HG02870 (cell line): ENCODE results near the gene FAM107B.

ENCODE experiments used
- ATAC-seq: cut with Tn5 transposase; IDR thresholded peaks from one replicate; pipeline ENCODE4 v1.9.1; 2021; ENCODE audit warnings: mild to moderate bottlenecking, moderate library complexity; ENCODE audit not compliant: unreplicated experiment

FAM107B gene

DNA sequence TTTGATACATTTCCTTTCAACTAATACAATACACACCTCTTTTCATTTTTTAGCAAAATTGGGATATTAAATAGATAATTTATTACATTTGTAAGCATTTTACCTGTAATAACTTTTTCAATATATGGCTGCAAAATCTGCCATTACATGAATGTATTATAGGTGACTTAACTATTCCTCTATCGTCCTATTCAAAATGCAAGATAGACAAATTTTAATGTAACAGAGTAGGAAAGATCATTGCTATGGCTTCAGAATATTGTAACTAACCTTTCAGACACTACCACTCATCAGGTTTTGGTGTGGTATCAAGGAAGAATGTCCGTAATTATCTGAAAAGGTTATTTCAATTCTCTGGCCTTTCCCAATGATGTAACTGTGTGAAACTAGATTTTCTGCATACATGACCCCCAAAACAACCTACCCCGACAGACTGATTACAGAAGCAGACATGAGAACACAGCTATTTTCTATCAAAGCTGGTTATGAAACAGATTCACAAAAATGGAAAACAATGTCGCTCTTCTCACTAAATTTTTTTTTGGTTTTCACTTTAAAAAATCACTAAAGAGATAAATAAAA, 211.2 kb downstream of the FAM107B start:
- ATAC-seq: no peak

DNA sequence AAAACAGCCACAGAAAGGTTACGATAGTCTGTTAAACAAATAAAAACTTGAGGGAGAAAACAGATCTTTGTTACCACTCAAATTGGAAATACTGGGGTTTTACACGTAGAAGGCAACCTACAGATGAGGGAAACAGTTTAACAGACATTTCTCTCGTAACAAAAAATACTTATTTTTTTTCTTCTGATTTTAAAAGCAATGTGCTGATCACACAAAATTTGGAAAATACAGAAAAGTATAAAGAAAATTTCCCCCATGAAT, 211.7 kb downstream of the FAM107B start:
- ATAC-seq: no peak

DNA sequence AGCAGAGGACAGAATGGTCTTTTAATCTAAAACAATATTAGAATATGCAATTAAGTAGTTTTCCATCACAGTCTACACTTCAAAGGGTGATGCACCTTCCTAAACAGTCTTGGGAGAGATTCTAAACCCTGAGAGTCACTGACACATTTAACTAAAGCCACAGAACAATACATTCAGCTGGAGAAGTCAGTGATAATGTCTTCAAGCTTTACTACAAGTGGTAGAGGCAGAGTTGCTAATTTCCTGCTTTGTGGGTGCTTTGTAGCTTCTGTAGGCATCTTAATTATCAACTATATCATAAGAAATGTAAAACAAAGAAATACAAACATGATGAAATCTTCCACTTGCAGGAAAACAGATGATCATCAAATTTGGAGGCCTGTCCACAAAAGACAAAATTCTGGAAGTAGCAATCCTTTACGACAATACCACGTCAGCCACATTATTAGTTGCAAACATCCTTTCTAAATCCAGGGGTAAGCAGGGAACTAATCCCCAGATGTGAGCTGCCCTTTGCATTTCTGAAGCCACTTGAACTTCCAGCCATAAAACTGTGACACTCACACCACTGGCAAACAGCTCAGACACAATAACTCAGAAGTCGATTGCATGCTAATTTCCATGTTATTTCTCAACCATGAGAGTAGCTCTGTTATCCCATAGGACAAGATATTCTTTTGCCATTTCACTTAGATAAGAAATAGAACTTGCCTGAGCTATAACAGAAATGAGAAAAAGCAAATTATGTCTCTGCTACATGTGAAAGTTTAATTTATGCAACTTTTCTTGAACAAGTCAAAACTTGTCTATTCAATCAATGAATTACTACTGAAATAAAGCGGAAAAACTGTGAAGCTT, 212.2 kb downstream of the FAM107B start:
- ATAC-seq: no peak

DNA sequence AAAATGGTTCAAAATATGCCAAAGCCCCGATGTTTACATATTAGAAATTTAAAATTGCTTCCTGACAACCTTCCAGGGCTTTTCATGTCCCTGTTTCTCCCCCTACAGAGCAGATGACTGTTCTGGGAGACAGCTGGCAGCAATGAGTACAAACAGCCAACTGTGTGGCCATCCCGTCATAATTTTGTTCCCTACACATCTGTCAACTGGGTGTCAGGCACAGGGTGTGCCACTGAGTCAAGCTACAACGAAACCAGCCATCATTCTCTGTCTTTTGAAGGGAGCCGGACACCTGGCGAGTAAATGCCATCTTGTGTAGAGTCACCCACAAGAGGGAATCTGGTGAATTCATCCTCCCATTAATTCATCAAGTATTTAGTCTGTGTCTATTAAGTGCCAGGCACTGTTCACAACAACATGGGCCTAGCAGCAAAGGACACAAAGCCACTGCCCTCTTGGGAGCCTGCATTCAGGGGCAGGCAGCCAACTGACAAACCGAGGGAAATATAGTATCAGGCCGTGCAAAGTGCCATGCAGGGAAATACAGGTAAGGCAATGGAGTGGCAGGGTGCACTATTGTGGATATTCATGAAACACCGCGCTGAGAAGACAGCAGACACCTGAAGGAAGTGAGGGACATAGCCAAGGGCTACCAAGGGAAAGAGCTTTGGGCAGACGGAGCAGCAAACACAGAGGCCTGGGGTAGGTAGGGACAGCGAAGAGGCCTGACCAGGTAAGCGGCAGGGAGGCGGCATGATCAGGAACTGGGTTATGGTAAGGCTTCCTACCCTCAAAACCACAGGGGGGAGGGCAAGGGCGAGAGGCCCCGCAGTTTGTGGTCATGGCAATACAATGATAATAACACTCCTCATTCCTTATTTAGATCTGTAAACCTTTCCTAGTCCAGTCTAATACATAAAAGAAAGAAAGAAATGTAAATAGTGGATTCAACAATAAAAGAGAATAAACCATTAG, 213.6 kb downstream of the FAM107B start:
- ATAC-seq: no peak

DNA sequence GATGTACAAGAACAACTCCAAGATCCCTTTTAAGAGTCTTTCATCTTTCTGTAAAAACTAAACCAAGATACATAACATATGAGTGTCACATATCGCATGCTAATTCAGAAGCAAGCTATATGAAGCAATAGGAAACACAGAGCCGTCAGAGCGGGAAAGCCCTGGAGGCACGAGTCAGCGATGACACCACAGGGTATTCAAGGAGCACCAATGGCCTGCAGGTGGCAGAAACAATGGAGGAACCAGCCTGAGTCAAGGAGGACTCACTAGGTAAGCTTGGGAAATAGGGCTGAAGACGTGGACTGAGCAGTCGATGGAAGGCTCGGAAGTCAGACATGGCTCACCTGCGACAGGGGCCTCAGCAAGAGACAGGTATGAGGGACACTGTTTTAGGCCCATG, 214.4 kb downstream of the FAM107B start:
- no peak for ATAC-seq

DNA sequence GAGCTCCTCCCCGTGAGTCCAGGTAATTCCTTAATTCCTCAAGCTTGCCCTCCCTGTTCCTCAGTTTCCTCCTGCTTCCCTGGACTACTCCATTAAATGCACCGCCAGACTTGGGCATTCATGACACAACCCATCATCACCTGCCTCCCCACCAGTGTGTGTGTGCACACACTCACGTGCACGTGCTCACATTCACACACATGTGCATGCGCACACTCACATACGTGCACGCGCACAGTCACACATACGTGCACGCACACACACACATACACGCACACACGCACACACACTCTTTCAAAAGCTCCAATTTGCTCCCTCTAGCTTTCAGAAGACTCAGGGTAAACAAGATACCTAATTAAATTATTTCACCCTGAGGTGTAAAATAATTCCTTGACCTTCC, 216.7 kb downstream of the FAM107B start:
- ATAC-seq: no peak

DNA sequence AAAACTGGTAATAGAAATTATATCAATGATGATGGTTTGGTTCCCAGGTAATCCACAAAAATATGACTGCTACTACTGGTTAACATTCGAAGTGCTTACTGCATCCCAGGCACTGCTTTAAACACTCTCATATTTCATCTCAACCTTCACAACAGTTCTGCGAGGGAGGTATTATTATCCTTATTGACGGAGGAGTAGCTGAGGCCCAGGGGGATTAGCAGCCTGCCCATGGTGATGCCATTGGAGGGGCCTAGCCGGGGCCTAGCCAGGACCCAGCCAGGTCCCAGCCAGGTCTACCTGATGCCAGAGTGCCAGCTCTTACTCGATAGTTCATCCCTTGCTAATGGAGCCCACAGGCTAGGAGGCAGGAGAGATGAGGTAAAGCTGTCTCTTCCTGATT, 217.1 kb downstream of the FAM107B start:
- no peak for ATAC-seq

DNA sequence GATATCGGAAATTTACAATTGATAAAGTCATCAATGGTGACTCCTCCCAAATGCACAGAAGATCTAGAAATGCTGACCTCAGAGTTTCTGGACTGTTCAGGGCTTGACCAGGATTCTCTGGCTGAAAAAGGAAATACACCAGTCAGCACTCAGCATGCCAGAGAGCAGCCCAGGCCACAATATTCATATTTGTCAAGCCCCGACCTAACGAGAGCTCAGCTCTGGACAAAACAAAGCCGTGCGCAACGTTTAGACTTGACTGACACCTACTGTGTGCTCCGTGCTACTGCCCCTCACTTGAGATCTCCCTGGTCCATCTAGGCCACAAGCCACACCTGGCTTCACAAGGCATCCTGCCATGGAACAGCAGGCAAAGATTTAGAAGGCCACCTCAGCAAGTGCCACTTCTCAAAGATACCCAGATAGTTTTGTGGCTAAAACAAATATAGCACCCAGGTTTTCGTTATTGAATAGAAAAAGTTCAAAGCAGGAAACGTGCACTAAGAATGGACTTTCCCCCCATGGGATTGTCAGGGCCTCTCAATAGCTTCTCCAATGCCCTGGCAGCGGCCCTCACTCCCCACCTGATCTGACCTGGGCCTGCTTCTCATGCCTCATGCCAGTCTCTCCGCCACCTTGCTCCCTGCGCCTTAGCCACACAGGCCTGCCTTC, 218.3 kb downstream of the FAM107B start:
- peak; percentile 86 for ATAC-seq

DNA sequence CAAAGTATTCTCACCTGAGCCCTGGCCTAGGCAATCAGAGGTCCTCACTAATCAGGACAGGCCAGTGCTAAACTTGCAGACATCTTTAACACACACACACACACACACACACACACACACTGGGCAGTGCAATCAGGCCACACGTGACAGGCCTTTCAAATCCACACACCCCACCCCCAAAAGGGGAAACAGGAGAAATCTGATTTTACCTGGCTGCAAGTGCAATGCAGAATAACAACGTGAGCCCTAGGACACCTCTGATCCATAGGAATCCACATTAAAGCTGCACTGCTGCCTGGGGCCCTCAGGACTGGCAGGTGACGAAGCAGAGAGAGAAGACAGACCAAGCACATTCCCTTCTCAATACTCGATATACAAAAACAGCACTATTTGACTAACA, 218.9 kb downstream of the FAM107B start:
- no peak for ATAC-seq

DNA sequence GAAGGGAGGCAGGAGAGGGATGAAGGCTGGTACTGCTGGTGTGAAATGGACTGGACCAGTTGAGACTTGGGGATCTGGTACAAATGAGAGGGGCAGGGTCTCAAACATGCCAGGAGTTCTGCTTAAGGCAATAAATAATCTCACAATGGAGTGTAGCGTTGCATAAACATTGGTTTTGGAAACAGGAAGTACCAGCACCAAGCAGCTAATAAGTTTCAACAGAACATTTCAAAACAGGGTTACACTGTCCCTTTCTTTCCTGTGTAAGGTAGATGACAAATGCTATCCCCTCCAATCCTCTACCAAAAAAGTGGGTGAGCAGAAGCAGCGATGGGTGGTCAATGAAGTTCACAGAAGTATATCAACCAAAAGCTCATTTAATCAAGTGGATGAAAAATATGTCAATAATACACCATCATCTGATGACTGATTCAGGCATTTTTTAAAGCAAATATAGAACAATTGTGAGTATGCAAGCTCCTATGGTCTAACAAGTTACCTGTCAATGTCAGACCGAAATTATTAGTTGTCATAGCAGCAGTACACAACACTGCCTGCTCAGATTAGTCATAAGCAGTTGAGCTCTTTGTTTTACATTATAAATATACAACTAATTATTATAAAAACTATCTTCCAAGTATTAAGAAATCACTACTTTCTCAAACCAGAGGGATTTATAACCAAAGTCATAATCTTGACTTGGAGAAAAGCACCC, 220.0 kb downstream of the FAM107B start:
- no peak for ATAC-seq

DNA sequence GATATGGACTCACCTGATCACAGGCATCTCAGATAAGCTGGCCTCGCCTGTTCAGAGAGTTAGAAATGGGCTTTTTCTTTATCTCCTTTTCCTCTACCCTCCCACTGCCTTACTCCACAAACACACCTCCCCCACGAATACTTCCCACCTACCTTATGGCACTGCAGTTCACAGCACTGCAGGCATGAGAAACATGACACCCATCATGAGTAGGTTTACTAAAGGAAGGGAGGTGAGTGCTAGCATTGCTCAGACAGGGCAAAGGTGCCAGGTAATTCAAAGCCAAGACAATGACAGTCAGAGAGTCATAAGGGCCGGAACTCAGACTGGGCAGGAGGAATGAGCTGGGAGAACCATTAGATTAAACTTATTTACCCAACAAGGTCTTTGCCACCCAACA, 220.6 kb downstream of the FAM107B start:
- ATAC-seq: no peak

DNA sequence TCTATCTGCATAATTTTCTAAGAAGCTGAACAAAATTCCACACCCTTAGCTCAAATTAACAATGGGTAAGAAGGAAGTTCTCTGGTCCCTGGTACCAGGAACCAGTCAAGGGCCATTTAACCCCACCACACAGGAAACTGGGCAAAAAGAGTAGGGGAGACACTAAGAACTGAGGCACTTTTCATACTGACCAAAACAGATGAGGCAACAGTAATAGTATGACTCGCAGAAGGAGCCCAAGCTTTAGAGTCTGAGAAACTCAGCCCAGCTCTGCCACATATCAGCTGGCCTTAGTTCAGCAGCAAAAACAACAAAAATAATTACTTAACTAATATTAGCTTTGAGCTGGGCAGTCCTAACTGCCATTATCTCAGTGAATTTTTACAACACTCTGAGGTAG, 221.2 kb downstream of the FAM107B start:
- no peak for ATAC-seq

DNA sequence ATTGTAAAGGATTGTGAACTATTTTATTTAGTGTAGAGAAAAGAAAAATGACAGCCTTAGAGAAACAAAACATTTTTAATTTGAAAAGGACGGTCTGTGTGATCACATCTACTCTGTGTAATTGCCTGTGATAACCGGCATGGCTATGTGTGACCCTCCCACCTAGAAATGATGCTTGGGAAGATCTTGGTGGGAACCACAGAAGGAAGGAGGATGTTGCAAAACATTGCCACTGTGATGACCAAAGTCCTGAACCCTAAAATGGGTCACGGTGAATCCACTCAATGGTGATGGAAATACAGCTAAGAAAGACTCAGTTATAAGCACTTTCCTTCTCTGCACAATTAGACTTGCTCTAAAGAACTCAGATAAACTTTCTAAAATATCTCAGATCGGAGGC, 222.7 kb downstream of the FAM107B start:
- ATAC-seq: no peak

DNA sequence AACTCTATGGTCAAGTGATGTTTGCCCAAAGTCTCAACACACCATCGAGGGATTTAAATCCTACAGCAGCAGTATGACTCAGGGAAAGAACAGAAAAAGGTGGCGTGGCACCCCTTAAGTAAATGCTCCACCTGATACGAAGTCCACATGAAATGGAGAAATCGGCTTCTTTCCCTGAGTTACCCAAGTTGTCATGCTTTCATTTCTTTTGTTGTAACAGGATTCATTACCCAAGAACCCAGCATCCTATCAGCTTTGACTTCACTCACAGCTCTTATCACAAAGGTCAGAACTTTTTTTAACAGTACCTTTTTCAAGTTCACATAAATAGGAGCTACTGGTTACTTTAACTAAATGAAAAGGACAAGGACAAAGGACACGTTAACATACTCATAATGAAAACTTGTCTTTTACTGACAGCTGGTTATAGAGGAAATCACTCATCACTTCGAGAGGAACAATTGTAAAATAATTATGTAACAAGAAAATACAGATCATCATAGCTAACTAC, 224.2 kb downstream of the FAM107B start:
- ATAC-seq: no peak

DNA sequence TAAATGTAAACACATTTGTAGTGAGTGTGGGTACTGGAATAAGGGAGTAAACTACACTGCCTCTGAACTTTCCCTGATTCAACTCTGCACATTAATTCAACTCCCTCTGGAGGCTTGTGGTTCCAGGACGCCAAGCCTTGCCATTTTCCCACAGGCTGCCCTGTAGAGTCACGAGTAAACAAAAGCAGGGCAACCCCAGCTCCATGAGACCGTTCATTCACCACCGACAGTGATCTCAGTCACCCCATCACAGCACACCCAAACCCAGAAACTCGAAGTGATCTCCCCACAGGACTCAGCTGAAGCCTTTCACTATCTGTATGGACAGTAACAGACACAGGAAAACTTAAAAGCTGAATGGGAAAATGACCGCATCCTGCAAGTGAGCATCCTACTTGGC, 225.2 kb downstream of the FAM107B start:
- ATAC-seq: no peak

DNA sequence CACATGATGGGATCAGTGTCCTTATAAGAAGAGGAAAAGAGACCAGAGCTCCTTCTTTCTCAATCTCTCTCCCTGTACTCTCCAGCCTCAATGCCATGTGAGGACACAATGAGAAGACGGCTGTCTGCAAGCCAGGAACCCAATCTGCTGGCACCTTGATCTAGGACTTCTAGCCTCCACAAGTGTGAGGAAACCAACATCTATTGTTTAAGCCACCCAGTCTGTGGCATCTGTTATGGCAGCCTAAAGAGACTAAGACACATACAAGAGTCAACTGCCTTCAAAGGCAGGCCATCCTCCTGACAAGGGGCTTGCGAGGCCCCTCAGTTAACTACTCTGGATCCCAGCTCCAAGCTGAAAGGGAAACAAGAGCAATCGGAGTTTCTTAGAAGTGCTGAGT, 225.7 kb downstream of the FAM107B start:
- no peak for ATAC-seq

DNA sequence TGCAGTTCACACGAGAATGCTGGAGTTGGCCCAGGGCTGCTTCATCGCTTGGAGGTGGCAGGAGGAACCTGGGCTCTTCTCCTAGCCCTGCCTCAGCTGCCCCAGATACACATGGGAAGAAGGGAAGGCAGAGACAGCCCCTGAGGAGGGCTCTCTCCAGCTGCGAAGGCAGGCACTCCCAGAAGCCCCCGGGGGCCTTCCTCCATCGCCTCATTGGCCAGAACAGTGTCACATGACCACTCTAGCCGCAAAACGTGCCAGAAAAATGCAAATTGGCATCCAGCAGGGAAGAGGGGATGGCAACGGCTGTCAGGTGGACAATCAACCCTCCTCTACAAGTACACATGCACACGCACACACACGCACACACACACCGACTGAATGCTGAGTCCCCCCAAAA, 226.2 kb downstream of the FAM107B start:
- ATAC-seq: no peak

DNA sequence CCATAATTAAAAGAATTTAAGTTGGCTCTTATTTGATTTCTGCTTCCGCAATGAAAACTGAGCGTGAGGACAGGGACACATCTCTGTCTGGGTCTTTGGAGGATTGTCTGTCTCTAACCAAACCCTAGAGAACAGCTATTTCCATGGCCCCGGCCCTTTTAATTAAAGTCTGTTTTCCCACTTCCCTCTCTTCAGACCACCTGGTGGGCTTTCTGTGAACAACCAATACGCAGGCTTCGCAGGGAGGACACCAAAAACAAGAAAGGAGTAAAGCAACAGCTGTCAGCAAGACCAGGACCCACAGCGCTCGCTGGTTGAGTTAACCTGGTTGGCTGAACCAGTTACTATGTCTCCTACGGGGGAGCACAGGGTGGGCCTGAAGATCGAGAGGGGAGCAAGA, 226.9 kb downstream of the FAM107B start:
- no peak for ATAC-seq

DNA sequence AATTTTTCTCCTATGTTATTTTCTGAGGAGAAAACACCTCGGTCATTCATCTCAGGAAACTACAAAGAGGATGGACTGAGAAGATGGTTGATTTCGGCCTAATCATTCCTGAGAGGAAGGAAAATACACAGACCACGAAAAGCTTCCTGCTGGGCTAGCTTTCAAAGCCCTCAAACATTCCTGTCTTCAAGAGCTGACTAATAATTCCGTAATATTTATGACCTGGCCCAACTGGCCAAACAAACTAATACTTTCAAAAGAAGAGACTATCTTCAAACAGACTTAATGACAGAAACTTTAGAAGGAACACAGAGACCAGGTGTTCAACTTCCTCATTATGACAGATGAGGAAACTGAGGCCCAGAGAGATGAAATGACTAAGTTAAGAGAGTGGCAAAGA, 228.9 kb downstream of the FAM107B start:
- ATAC-seq: no peak

DNA sequence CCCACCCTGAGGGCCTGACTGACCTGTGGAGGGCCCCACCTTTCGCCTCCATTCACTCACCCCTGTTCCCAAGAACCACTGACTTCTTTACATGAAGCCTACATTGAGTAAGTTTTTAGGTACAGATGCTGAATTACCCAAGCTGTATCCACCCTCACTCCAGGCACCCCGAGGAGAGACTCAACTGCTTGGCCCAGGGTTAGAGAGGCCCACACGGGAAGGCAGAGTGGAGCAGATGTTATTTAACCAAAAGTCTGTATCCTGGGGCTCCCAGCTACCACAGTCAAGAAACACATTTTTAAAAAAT, 230.8 kb downstream of the FAM107B start:
- no peak for ATAC-seq
